GM21367 (cell line): ENCODE results near the gene LHX3.

Source experiments
- ATAC-seq: cut with Tn5 transposase; IDR thresholded peaks from one replicate; pipeline ENCODE4 v1.9.1; 2021; ENCODE audit not compliant: unreplicated experiment

LHX3 gene

GRCh38 chr9:136194540-136194939 lies 10.4 kb downstream of the LHX3 start:
- no peak for ATAC-seq

GRCh38 chr9:136193891-136194279 lies 11.0 kb downstream of the LHX3 start:
- ATAC-seq, result no peak

GRCh38 chr9:136193127-136193890 lies 11.6 kb downstream of the LHX3 start:
- ATAC-seq, result no peak

- ATAC-seq, result no peak
Observed at GRCh38 chr9:136192289-136193126, 12.4 kb downstream of the LHX3 start.

- ATAC-seq, result no peak
Observed at GRCh38 chr9:136191960-136192286, 13.0 kb downstream of the LHX3 start.

- no peak for ATAC-seq
Observed at GRCh38 chr9:136191099-136191959, 13.6 kb downstream of the LHX3 start.

- no peak for ATAC-seq
Observed at GRCh38 chr9:136190656-136191055, 14.3 kb downstream of the LHX3 start.

GRCh38 chr9:136190237-136190601 lies 14.7 kb downstream of the LHX3 start:
- no peak for ATAC-seq

GRCh38 chr9:136189394-136190236 lies 15.3 kb downstream of the LHX3 start:
- no peak for ATAC-seq

- ATAC-seq, result no peak
Observed at GRCh38 chr9:136187683-136188586, 17.0 kb downstream of the LHX3 start.

- no peak for ATAC-seq
Observed at GRCh38 chr9:136187197-136187596, 17.7 kb downstream of the LHX3 start.

- no peak for ATAC-seq
Observed at GRCh38 chr9:136186386-136186785, 18.5 kb downstream of the LHX3 start.

GRCh38 chr9:136185596-136186366 lies 19.1 kb downstream of the LHX3 start:
- no peak for ATAC-seq

- ATAC-seq, result no peak
Observed at GRCh38 chr9:136185066-136185465, 19.9 kb downstream of the LHX3 start.

- ATAC-seq, result no peak
Observed at GRCh38 chr9:136182850-136183422, 22.0 kb downstream of the LHX3 start.

- ATAC-seq, result no peak
Observed at GRCh38 chr9:136182420-136182787, 22.5 kb downstream of the LHX3 start.

GRCh38 chr9:136181784-136182419 lies 23.0 kb downstream of the LHX3 start:
- no peak for ATAC-seq

- no peak for ATAC-seq
Observed at GRCh38 chr9:136180586-136180985, 24.3 kb downstream of the LHX3 start.
